ENCODE data around the gene RNF14. TPM values are rescaled to one million over a fixed set of nuclear protein-coding genes. Genes with fewer than 3 reads are reported as not detected.

Gene RNF14
- total RNA-seq, 5 donors from 2014 or later (not counting 1 experiment from before 2014, with no cell fraction given): 16.4 to 35.8 (median 28.2) TPM

GRCh38 chr5:141958546-141959172 lies 10.2 kb upstream of the RNF14 start:
- H3K36me3 ChIP-seq (ENCODE audit: control insufficient read depth in 2 of 2, extremely low read depth in 1 of 2, insufficient read depth in 1 of 2, low read length in 1 of 2): no peaks in the 10 kb centered on the region
- DNase-seq (no peak), ATAC-seq (replicated peaks in 1 of 4) (no peak)
- peaks cover 13 to 47% of the 10 kb centered on the region in 2 experiments for H3K4me1 ChIP-seq (ENCODE audit: control insufficient read depth in 1 of 2, extremely low read depth in 1 of 2, insufficient read depth in 2 of 2, low read length in 2 of 2)
- WGBS (ENCODE audit: insufficient coverage): 80% methylated on average over 5 of the region's 8 CpGs
- H3K4me1 Mint-ChIP-seq: peaks cover 41 to 56% (median 50%) of the 10 kb centered on the region in 3 donors
- POLR2A ChIA-PET: interaction anchor here in 1 of 2 donors (0.7 kb wide), 1 partner anchor 10 kb away, joined by 3 read pairs; the partner anchor contains the start of gene RNF14
- H3K36me3 Mint-ChIP-seq: peaks cover 4% of the 10 kb centered on the region
- H3K4me3 ChIP-seq (ENCODE audit: control insufficient read depth in 1 of 2, extremely low read depth in 1 of 2, low read length in 1 of 2): no peak overlapping the region
- peak overlapping the region; percentile 80 to 84 for H3K27ac Mint-ChIP-seq
- no peaks in the 10 kb centered on the region for H3K9me3 Mint-ChIP-seq
- peak overlapping the region; percentile 19 to 61 (median 51) for H3K4me3 Mint-ChIP-seq
- no peaks in the 10 kb centered on the region for H3K9me3 ChIP-seq
- CTCF ChIA-PET: interaction anchor here (1.0 to 3.0 kb wide), 7 partner anchors 10 to 265 kb away, joined by 3 to 11 read pairs (median 4); partner anchors contain the start of genes PCDH1 (in 1 of the 2) and RNF14 (in 1 of the 2)
- no peaks in the 10 kb centered on the region for H3K27me3 ChIP-seq (replicated peaks in 1 of 2; ENCODE audit: control insufficient read depth in 2 of 2, extremely low read depth in 1 of 2, insufficient read depth in 2 of 2, low read length in 1 of 2)
- peak overlapping the region; percentile 17 for H3K27ac ChIP-seq (ENCODE audit: low read length)
- no peaks in the 10 kb centered on the region for H3K27me3 Mint-ChIP-seq

- H3K36me3 ChIP-seq (ENCODE audit: control insufficient read depth in 2 of 2, extremely low read depth in 1 of 2, insufficient read depth in 1 of 2, low read length in 1 of 2): no peaks in the 10 kb centered on the region
- no peaks in the 10 kb centered on the region for H3K27me3 Mint-ChIP-seq
- no peaks in the 10 kb centered on the region for H3K27me3 ChIP-seq (replicated peaks in 1 of 2; ENCODE audit: control insufficient read depth in 2 of 2, extremely low read depth in 1 of 2, insufficient read depth in 2 of 2, low read length in 1 of 2)
- peak overlapping the region; percentile 78 to 80 for H3K27ac Mint-ChIP-seq
- DNase-seq: peak in 3 of 35 experiments; percentile 20 to 45 (median 35)
- H3K4me1 Mint-ChIP-seq: peaks cover 41 to 51% (median 50%) of the 10 kb centered on the region in 3 donors
- no peaks in the 10 kb centered on the region for H3K9me3 Mint-ChIP-seq
- H3K4me3 Mint-ChIP-seq: no peak overlapping the region
- POLR2A ChIA-PET: interaction anchor here (0.6 to 1.3 kb wide), 5 partner anchors 9 to 194 kb away, joined by 3 to 4 read pairs (median 3); partner anchors contain the start of gene RNF14 (in 2 of the 2)
- H3K27ac ChIP-seq (ENCODE audit: low read length): peak overlapping the region; percentile 45
- H3K9me3 ChIP-seq: no peaks in the 10 kb centered on the region
- peaks cover 13 to 47% of the 10 kb centered on the region in 2 experiments for H3K4me1 ChIP-seq (ENCODE audit: control insufficient read depth in 1 of 2, extremely low read depth in 1 of 2, insufficient read depth in 2 of 2, low read length in 2 of 2)
- H3K4me3 ChIP-seq (ENCODE audit: control insufficient read depth in 1 of 2, extremely low read depth in 1 of 2, low read length in 1 of 2): no peak overlapping the region
- 87% methylated on average over 10 of the region's 10 CpGs for WGBS (ENCODE audit: insufficient coverage)
- CTCF ChIA-PET: interaction anchor here (0.5 to 3.6 kb wide), 31 partner anchors 9 to 871 kb away, joined by 3 to 75 read pairs (median 5); partner anchors contain the start of genes RNF14 (in 2 of the 2), DELE1 (in 1 of the 2), FCHSD1 (in 1 of the 2) and PCDH1 (in 1 of the 2)
- H3K36me3 Mint-ChIP-seq: peaks cover 4% of the 10 kb centered on the region
- ATAC-seq (replicated peaks in 1 of 4): no peak
Observed at GRCh38 chr5:141960018-141960417, 8.9 kb upstream of the RNF14 start.

GRCh38 chr5:141960449-141961323 lies 8.2 kb upstream of the RNF14 start:
- no peaks in the 10 kb centered on the region for H3K27me3 Mint-ChIP-seq
- DNase-seq (peak; percentile 79 to 96 (median 88)), ATAC-seq (replicated peaks in 1 of 4) (peak; percentile 95 to 97 (median 96))
- Histone ChIP-seq H3K36me3 (ENCODE audit: control insufficient read depth in 2 of 2, extremely low read depth in 1 of 2, insufficient read depth in 1 of 2, low read length in 1 of 2) (no peaks in the 10 kb centered on the region), H3K4me1 (ENCODE audit: control insufficient read depth in 1 of 2, extremely low read depth in 1 of 2, insufficient read depth in 2 of 2, low read length in 2 of 2) (peaks cover 13 to 47% of the 10 kb centered on the region in 2 experiments), H3K27ac (ENCODE audit: low read length) (peak overlapping the region; percentile 45), H3K9me3 (no peaks in the 10 kb centered on the region), H3K27me3 (replicated peaks in 1 of 2; ENCODE audit: control insufficient read depth in 2 of 2, extremely low read depth in 1 of 2, insufficient read depth in 2 of 2, low read length in 1 of 2) (no peaks in the 10 kb centered on the region), H3K4me3 (ENCODE audit: control insufficient read depth in 1 of 2, extremely low read depth in 1 of 2, low read length in 1 of 2) (no peak overlapping the region)
- POLR2A ChIA-PET: interaction anchor here (0.6 to 1.3 kb wide), 12 partner anchors 8 to 1937 kb away, joined by 3 to 6 read pairs (median 3); partner anchors contain the start of genes RNF14 (in 2 of the 2) and DELE1 (in 1 of the 2)
- peak overlapping the region; percentile 94 for H3K27ac Mint-ChIP-seq
- peaks cover 4% of the 10 kb centered on the region for H3K36me3 Mint-ChIP-seq
- peak overlapping the region; percentile 25 to 39 (median 26) for H3K4me3 Mint-ChIP-seq
- peaks cover 41 to 51% (median 50%) of the 10 kb centered on the region in 3 donors for H3K4me1 Mint-ChIP-seq
- 56% methylated on average over 5 of the region's 14 CpGs for WGBS (ENCODE audit: insufficient coverage)
- no peaks in the 10 kb centered on the region for H3K9me3 Mint-ChIP-seq
- CTCF ChIA-PET: interaction anchor here (0.5 to 3.6 kb wide), 43 partner anchors 9 to 870 kb away, joined by 3 to 75 read pairs (median 5); partner anchors contain the start of genes DELE1 (in 2 of the 2), RNF14 (in 2 of the 2), FCHSD1 (in 1 of the 2) and HDAC3 (in 1 of the 2)

- no peak overlapping the region for H3K4me3 Mint-ChIP-seq
- DNase-seq: no peak
- peaks cover 41 to 51% (median 50%) of the 10 kb centered on the region in 3 donors for H3K4me1 Mint-ChIP-seq
- peak overlapping the region; percentile 45 for H3K27ac ChIP-seq (ENCODE audit: low read length)
- H3K4me3 ChIP-seq (ENCODE audit: control insufficient read depth in 1 of 2, extremely low read depth in 1 of 2, low read length in 1 of 2): no peak overlapping the region
- POLR2A ChIA-PET: interaction anchor here in 1 of 2 donors (0.6 to 1.2 kb wide), 7 partner anchors 7 to 1936 kb away, joined by 3 to 6 read pairs (median 3); partner anchors contain the start of genes DELE1 and RNF14
- peak overlapping the region; percentile 94 for H3K27ac Mint-ChIP-seq
- no peaks in the 10 kb centered on the region for H3K9me3 ChIP-seq
- CTCF ChIA-PET: interaction anchor here (0.6 to 3.6 kb wide), 34 partner anchors 8 to 324 kb away, joined by 3 to 75 read pairs (median 6); partner anchors contain the start of genes RNF14 (in 2 of the 2), DELE1 (in 1 of the 2), FCHSD1 (in 1 of the 2) and HDAC3 (in 1 of the 2)
- no peaks in the 10 kb centered on the region for H3K27me3 ChIP-seq (replicated peaks in 1 of 2; ENCODE audit: control insufficient read depth in 2 of 2, extremely low read depth in 1 of 2, insufficient read depth in 2 of 2, low read length in 1 of 2)
- no peaks in the 10 kb centered on the region for H3K9me3 Mint-ChIP-seq
- H3K36me3 ChIP-seq (ENCODE audit: control insufficient read depth in 2 of 2, extremely low read depth in 1 of 2, insufficient read depth in 1 of 2, low read length in 1 of 2): no peaks in the 10 kb centered on the region
- H3K4me1 ChIP-seq (ENCODE audit: control insufficient read depth in 1 of 2, extremely low read depth in 1 of 2, insufficient read depth in 2 of 2, low read length in 2 of 2): peaks cover 13 to 47% of the 10 kb centered on the region in 2 experiments
- H3K27me3 Mint-ChIP-seq: no peaks in the 10 kb centered on the region
- no CpG with 5 or more reads among the region's 3 CpGs for WGBS (ENCODE audit: insufficient coverage)
- H3K36me3 Mint-ChIP-seq: peaks cover 1% of the 10 kb centered on the region
- ATAC-seq (replicated peaks in 1 of 4): no peak
Observed at GRCh38 chr5:141961466-141961865, 7.4 kb upstream of the RNF14 start.

GRCh38 chr5:141963701-141964100 lies 5.2 kb upstream of the RNF14 start:
- H3K36me3 Mint-ChIP-seq: no peaks in the 10 kb centered on the region
- no peaks in the 10 kb centered on the region for H3K9me3 ChIP-seq
- no peaks in the 10 kb centered on the region for H3K27me3 ChIP-seq (replicated peaks in 1 of 2; ENCODE audit: control insufficient read depth in 2 of 2, extremely low read depth in 1 of 2, insufficient read depth in 2 of 2, low read length in 1 of 2)
- DNase-seq: no peak
- no peak overlapping the region for H3K4me3 ChIP-seq (ENCODE audit: control insufficient read depth in 1 of 2, extremely low read depth in 1 of 2, low read length in 1 of 2)
- no peaks in the 10 kb centered on the region for H3K9me3 Mint-ChIP-seq
- WGBS (ENCODE audit: insufficient coverage): 100% methylated on average over 1 of the region's 3 CpGs
- ChIA-PET CTCF (interaction anchor here (0.5 to 0.8 kb wide), 5 partner anchors 17 to 396 kb away, joined by 3 to 7 read pairs (median 3); no protein-coding TSS in a partner anchor), POLR2A (interaction anchor here in 1 of 2 donors (0.7 kb wide), 1 partner anchor 313 kb away, joined by 3 read pairs; the partner anchor contains the start of gene FCHSD1)
- peaks cover 38 to 40% (median 40%) of the 10 kb centered on the region in 3 donors for H3K4me1 Mint-ChIP-seq
- H3K27ac Mint-ChIP-seq: peak overlapping the region in 1 of 2 donors; percentile 11
- no peaks in the 10 kb centered on the region for H3K36me3 ChIP-seq (ENCODE audit: control insufficient read depth in 2 of 2, extremely low read depth in 1 of 2, insufficient read depth in 1 of 2, low read length in 1 of 2)
- no peak overlapping the region for H3K27ac ChIP-seq (ENCODE audit: low read length)
- H3K4me3 Mint-ChIP-seq: no peak overlapping the region
- H3K4me1 ChIP-seq (ENCODE audit: control insufficient read depth in 1 of 2, extremely low read depth in 1 of 2, insufficient read depth in 2 of 2, low read length in 2 of 2): peaks cover 12 to 36% of the 10 kb centered on the region in 2 experiments
- no peak for ATAC-seq (replicated peaks in 1 of 4)
- H3K27me3 Mint-ChIP-seq: no peaks in the 10 kb centered on the region
